GM18505 (cell line): ENCODE data around the gene HNRNPD.
"Not testable (repeated sequence)": the region's sequence is repeated elsewhere in the genome, so short reads cannot be mapped to it uniquely, and the experiment has no call there.

ENCODE experiments used
- ATAC-seq: cut with Tn5 transposase; IDR thresholded peaks from one replicate; pipeline ENCODE4 v1.9.1; 2021; ENCODE audit not compliant: unreplicated experiment
- POLR2A ChIP-seq: IDR thresholded peaks from 4 replicates; pipeline ENCODE4 v1.6.1; 2011; ENCODE audit warnings: borderline replicate concordance; ENCODE audit not compliant: insufficient read depth, insufficient read length; ENCODE audit errors: extremely low read depth

HNRNPD gene

DNA sequence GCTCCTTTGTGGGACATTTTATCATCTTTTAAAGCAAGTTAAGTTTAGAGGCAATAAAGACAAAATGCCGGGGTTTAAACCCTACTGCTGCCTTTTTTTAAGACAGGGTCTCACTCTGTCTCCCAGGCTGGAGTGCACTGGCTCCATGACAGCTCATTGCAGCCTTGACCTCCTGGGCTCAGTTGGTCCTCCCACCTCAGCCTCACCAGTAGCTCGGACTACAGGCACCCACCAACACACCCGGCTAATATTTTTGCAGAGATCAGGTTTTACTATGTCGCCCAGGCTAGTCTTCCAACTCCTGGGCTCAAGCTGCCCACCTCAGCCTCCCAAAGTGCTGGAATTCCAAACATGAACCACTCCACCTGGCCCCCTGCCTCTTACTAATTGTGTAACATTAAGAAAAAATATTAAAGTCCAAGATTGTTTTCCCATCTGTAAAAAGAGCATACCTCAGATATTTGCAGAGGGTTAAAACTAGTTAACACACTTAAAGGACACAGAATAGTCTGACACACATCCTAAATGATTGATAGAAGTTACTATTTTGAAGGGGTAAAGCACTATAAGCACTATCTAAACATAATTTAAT lies 9.8 kb downstream of the HNRNPD start:
- no peak for TF ChIP-seq POLR2A
- ATAC-seq = no peak

DNA sequence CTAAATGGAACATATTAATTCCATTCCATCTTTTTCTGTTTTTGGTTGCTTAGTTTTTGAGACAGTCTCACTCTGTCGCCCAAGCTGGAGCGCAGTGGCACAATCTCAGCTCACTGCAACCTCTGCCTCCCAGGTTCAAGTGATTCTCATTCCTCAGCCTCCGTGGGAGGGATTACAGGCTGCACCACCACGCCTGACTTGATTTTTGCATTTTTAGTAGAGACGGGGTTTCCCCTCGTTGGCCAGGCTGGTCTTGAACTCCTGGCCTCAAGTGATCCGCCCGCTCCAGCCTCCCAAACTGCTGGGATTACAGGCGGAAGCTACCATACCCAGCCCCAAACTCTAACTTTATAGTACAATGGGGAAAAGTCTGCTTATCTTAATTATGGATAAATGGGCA lies 11.2 kb downstream of the HNRNPD start:
- no peak for ATAC-seq
- no peak for TF ChIP-seq POLR2A

DNA sequence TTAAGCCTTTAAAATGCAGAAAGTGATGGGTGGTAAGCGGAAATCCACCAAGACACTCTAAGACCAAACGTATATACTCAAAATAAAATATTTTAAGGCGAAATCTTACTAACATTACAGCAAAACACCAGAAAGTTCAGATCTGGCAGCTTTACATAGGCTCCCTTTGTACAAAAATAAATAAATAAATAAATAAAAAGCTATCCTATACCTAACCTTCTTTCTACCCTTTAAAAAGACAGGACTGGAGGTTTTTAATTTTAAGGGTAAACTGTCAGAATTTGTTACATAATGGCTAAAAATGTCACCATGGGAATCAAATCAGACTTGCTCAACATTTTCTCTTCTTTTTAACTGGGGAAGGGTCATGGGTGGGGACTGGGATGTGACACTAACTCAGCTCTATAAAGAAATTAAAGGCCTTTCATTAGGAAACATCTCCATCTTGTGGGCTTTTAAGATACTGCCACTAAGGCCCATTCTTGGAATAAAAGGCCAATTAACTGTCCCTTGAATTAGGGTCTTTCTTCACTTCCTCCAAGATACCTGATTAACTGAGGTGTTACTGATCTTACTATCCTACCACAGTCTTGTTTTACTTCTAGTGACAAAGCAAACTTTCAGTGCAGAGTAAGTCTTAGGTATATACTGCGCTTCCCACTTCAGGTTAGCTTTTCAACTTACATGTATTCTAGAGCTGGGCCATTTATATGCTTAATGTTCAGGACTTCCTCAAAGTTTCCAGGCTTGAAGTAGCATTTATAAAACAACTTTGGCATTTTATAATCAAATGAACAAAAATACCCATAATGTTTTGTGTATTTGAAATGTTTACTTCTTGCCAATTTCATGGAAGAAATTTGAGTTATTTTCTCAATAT lies 13.3 kb downstream of the HNRNPD start:
- no peak for ATAC-seq
- TF ChIP-seq POLR2A = no peak

DNA sequence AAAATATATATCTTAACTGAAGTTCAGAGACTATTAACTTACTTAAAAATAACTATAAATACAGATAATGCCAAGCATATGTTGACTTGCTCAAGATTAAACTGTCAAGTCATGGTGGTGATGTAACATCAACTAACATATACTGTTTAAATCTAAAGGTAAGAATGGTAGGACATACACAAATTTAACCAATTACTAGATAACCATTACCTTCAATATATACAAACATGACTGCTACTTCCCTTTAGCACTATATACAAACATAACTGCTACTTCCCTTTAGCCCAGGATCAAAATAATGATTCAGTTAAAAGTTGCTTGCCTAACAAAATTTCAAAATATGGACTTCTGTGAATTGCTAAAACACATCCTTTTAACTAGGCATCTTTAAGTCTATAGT lies 14.9 kb downstream of the HNRNPD start:
- no peak for TF ChIP-seq POLR2A
- no peak for ATAC-seq

DNA sequence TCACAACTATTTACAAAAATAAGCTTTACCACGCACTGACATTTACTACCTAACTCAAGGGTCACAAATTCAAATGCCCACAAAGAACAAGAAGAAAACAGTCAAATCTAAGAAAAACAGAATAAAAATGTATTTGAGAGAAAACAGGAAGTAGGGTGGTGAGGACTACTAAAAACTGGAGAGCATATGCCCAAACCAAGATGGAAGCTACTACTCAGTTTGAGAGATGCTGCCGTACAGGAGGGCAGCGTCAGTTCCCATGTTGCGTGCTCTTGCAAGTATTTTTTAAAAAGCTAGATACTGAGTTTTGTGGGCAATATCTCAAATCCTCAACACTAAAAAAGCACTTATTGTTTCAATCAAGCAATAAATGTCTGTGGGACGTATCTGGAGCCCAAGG lies 16.2 kb downstream of the HNRNPD start:
- TF ChIP-seq POLR2A = no peak
- ATAC-seq = no peak

DNA sequence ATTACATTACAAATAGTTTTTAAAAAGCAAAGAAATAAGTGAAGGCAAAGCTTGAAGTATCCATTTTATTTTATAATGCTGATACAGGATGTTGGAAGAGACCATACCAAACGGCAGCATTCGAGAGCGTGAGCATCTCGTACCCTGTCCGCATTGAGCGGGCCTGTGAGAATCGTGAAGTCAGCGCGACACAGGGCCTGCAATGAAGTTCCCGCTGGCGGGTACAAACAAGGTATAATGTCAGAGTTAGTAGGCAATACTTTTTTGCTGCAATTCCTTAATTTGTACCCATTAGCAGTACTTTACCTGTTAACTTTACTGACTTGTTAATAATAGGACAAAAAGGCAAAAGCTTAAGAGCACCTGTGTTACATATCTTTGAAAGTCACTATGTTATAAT lies 19.0 kb downstream of the HNRNPD start:
- ATAC-seq = no peak
- no peak for TF ChIP-seq POLR2A

DNA sequence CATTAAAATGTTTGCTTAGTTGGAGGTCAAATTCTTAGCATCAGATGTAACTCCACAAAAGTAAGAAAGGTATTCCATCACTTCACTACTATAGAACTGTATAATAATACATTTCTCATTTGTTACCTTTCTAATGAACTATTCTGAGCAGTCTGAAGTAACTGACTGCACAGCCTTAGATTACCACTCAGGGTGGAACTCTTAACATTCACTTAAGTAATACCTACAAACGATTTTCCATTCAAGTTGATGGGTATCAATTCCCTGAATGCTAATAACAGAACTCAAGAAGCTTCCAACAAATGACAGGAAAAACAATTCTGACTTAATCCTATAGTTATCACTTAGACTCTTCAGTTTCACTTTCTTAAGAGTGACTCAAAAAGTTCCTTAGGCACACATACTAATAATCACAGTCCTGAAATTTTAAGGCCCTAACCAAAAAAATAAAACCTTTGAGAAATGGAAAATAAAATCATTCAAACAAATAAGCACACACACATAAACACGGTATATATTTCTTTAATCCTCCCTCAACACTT lies 20.9 kb downstream of the HNRNPD start:
- ATAC-seq = no peak

DNA sequence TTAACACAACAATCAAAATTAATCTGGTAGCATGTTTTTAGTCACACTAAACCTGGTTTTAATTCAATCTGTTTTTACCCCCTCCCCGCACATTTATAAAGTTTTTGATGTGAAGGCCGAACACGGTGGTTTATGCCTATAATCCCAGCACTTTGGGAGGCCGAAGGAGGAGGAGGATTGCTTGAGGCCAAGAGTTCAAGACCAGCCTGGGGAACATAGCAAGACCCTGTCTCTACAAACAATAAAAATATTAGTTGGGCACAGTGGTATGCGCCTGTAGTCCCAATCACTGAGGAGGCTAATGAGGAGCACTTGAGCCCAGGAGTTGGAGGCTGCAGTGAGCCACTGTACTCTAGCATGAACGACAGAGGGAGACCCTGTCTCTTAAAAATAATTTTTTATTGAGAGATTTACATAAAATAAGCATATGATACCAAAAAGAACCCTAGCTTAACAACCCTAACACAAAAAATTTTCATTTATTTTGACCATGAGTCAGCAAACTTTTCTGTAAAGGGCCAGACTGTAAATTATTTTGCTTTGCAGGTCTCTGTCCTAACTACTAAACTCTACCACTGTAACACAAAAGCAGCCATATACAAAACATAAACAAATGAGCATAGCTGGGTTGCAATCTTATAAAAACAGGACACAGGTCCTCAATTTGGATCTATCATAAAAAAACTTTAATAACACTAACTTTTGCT lies 21.5 kb downstream of the HNRNPD start:
- ATAC-seq = no peak
- TF ChIP-seq POLR2A = no peak

More for the DNA sequence above, 20.9 kb downstream of the HNRNPD start:
- TF ChIP-seq POLR2A = no peak

DNA sequence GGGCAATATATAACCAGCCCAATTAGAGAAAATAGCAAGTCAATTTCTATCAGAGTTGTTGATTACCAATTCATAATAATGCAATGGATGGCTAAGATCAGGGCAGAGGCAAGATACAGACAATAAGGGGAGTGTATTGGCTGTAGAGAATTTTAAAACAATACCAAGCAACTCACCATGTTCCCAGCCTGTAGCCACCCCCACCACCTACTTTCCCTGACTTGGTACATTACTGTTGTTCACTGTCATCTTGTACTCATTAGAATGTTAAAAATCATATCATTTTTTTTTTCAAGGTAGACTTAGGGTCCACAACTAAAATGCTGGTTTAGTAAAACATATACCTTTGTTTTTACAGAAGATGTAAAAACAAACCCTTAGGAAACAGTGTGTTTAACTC lies 27.7 kb downstream of the HNRNPD start:
- no peak for TF ChIP-seq POLR2A
- ATAC-seq = no peak

DNA sequence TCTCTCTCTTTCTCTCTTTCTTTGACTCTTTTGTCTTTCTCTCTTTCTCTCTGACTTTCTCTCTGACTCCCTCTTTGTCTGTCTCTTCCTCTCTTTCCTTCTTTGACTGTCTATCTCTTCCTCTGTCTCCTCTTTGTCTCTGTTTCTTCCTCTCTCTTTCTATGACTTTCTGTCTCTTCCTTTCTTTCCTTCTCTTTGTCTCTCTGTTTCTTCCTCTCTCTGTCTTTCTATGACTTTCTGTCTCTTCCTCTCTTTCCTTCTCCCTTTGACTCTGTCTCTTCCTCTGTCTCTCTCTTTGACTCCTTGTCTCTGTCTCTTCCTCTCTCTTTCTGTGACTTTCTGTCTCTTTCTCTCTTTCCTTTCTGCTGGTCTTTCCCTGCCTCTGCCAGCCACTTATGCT lies 38.7 kb downstream of the HNRNPD start:
- no peak for TF ChIP-seq POLR2A
- ATAC-seq = no peak

DNA sequence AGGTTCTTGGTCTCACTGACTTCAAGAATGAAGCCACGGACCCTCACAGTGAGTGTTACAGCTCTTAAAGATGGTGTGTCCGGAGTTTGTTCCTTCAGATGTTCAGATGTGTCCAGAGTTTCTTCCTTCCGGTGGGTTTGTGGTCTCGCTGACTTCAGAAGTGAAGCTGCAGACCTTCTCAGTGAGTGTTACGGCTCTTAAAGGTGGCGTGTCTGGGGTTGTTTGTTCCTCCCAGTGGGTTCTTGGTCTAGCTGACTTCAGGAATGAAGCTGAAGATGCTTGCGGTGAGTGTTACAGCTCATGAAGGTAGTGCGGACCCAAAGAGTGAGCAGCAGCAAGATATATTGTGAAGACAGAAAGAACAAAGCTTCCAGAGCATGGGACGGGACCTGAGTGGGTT lies 40.1 kb downstream of the HNRNPD start:
- not testable (repeated sequence) for ATAC-seq

DNA sequence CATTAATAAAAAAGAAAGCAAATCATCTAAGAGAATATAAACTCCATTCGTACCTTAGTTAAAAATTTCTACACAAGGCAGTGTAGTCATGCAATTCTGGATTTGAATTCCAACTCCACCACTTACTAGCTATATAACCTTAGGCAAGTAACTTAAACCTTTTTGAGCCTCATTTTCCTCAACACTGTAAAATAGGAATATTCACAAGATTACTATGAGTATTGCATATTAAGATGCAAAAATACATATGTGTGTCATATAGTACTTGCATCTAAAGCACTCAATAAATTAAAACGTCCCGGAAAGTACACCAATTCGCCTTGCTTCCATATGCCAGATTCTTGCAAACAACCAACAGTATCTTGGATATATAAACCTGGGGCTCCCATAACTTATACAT lies 42.0 kb downstream of the HNRNPD start:
- no peak for TF ChIP-seq POLR2A
- no peak for ATAC-seq

DNA sequence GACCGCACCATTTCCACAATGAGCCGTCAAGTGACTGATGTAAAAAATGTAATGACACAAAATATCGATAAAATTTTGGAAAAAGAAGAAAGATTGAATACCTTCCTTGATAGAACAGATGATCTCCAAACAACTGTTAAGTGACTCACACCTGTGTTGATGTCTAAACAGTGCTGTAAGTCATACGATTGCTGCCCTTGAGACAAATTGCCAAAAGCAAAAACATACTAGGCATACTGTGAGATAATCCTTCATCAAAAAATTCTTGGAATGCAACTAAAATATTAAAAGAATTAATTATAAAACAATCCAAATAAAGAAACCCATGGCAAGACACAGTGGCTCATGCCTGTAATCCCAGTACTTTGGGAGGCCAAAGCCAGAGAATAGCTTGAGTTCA lies 53.4 kb downstream of the HNRNPD start:
- TF ChIP-seq POLR2A = no peak
- no peak for ATAC-seq

DNA sequence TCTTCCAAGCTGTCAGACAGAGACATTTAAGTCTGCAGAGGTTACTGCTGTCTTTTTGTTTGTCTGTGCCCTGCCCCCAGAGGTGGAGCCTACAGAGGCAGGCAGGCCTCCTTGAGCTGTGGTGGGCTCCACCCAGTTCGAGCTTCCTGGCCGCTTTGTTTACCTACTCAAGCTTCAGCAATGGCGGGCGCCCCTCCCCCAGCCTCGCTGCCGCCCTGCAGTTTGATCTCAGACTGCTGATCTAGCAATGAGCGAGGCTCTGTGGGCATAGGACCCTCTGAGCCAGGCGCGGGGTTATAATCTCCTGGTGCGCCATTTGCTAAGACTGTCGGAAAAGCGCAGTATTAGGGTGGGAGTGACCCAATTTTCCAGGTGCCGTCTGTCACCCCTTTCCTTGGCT lies 70.7 kb downstream of the HNRNPD start:
- ATAC-seq = not testable (repeated sequence)
